OCI-LY1 (cell line): ENCODE data around the gene ZBTB5.

Source experiments
- H2AFZ ChIP-seq: fragments of 200-600 bp; sonication (generic), shearing (Covaris generic); 2 replicates; pipeline ENCODE4 v1.6.0; 2014; ENCODE audit warnings: antibody characterized with exemption, mild to moderate bottlenecking, low read length
- H3F3A ChIP-seq: fragments of 200-600 bp; sonication (generic), shearing (Covaris generic); 2 replicates; pipeline ENCODE4 v1.6.0; 2014; ENCODE audit warnings: mild to moderate bottlenecking, antibody characterized with exemption, low read length, moderate library complexity; ENCODE audit not compliant: insufficient read depth
- H3K27ac ChIP-seq: fragments of 200-600 bp; sonication (generic); 2 replicates; pipeline ENCODE4 v1.5.1; 2014; ENCODE audit warnings: low read length, mixed run types, mild to moderate bottlenecking, low read depth; ENCODE audit not compliant: poor library complexity, severe bottlenecking
- H3K27me3 ChIP-seq: fragments of 200-600 bp; sonication (generic); 2 replicates; pipeline ENCODE4 v1.6.0; 2014; ENCODE audit warnings: antibody characterized with exemption, mild to moderate bottlenecking, low read length, moderate library complexity; ENCODE audit not compliant: insufficient read depth
- H3K36me3 ChIP-seq: fragments of 200-600 bp; sonication (generic); 2 replicates; pipeline ENCODE4 v1.6.1; 2014; ENCODE audit warnings: mild to moderate bottlenecking, antibody characterized with exemption, low read length, moderate library complexity, mixed read lengths; ENCODE audit not compliant: insufficient read depth
- H3K4me1 ChIP-seq: fragments of 200-600 bp; sonication (generic); 2 replicates; pipeline ENCODE4 v1.5.1; 2014; ENCODE audit warnings: mild to moderate bottlenecking, low read length, moderate library complexity; ENCODE audit not compliant: insufficient read depth, severe bottlenecking
- H3K4me2 ChIP-seq: fragments of 200-600 bp; sonication (generic), shearing (Covaris generic); 2 replicates; pipeline ENCODE4 v1.6.1; 2014; ENCODE audit warnings: low read length
- H3K4me3 ChIP-seq: fragments of 200-600 bp; sonication (generic); 2 replicates; pipeline ENCODE4 v1.5.1; 2014; ENCODE audit warnings: low read length, low read depth, mild to moderate bottlenecking, mixed read lengths; ENCODE audit not compliant: poor library complexity, severe bottlenecking
- H3K79me2 ChIP-seq: fragments of 200-600 bp; shearing (Covaris generic); 2 replicates; pipeline ENCODE4 v1.6.1; 2016; ENCODE audit warnings: mixed run types, low read length, mixed read lengths; ENCODE audit not compliant: insufficient read depth
- H3K9ac ChIP-seq: fragments of 200-600 bp; sonication (generic), shearing (Covaris generic); 2 replicates; pipeline ENCODE4 v1.6.1; 2014; ENCODE audit warnings: mild to moderate bottlenecking, low read length, mixed read lengths
- H3K9me2 ChIP-seq: fragments of 200-600 bp; sonication (generic), shearing (Covaris generic); 2 replicates; pipeline ENCODE4 v1.6.1; 2014; ENCODE audit warnings: low read depth, mild to moderate bottlenecking, low read length, mixed read lengths
- H3K9me3 ChIP-seq: fragments of 200-600 bp; shearing (Covaris generic); 2 replicates; pipeline ENCODE4 v1.6.1; 2014; ENCODE audit warnings: low read length, mixed read lengths
- H4K20me1 ChIP-seq: fragments of 200-600 bp; sonication (generic), shearing (Covaris generic); 2 replicates; pipeline ENCODE4 v1.6.0; 2016; ENCODE audit warnings: mild to moderate bottlenecking, low read length; ENCODE audit not compliant: insufficient read depth
- CTCF ChIP-seq: fragments of 200-600 bp; sonication (generic), shearing (Covaris generic); IDR thresholded peaks from 2 replicates; pipeline ENCODE4 v1.5.1; 2017; ENCODE audit warnings: mild to moderate bottlenecking, antibody characterized with exemption, low read length, moderate library complexity, mixed read lengths
- EZH2 ChIP-seq: fragments of 200-600 bp; sonication (generic), shearing (Covaris generic); IDR thresholded peaks from 2 replicates; pipeline ENCODE4 v1.8.0; 2017; ENCODE audit warnings: borderline replicate concordance, mixed run types, mild to moderate bottlenecking, antibody characterized with exemption, low read length, moderate library complexity, mixed read lengths

ZBTB5 gene

GRCh38 chr9:37499297-37499696, 34.0 kb upstream of the ZBTB5 start:
- H3K4me3 ChIP-seq, result no peak overlapping the region
- no peaks in the 10 kb centered on the region for H3K27me3 ChIP-seq
- H3K36me3 ChIP-seq, result peaks cover 94% of the 10 kb centered on the region
- H3F3A ChIP-seq, result no peaks in the 10 kb centered on the region
- H3K9me2 ChIP-seq, result no peaks in the 10 kb centered on the region
- TF ChIP-seq CTCF (no peak), EZH2 (no peak)
- H2AFZ ChIP-seq, result no peak overlapping the region
- H3K9me3 ChIP-seq, result no peaks in the 10 kb centered on the region
- H3K27ac ChIP-seq, result no peak overlapping the region
- H4K20me1 ChIP-seq, result no peaks in the 10 kb centered on the region
- H3K79me2 ChIP-seq, result no peaks in the 10 kb centered on the region
- H3K9ac ChIP-seq, result no peak overlapping the region
- H3K4me2 ChIP-seq, result no peak overlapping the region
- H3K4me1 ChIP-seq, result no peaks in the 10 kb centered on the region

- Histone ChIP-seq H3K4me2 (no peak overlapping the region), H2AFZ (no peak overlapping the region), H3K4me1 (no peaks in the 10 kb centered on the region), H3K9me3 (no peaks in the 10 kb centered on the region), H3F3A (no peaks in the 10 kb centered on the region), H3K4me3 (no peak overlapping the region), H4K20me1 (no peaks in the 10 kb centered on the region), H3K9ac (no peak overlapping the region), H3K27ac (no peak overlapping the region), H3K36me3 (peaks cover 95% of the 10 kb centered on the region), H3K27me3 (no peaks in the 10 kb centered on the region), H3K79me2 (no peaks in the 10 kb centered on the region), H3K9me2 (no peaks in the 10 kb centered on the region)
- TF ChIP-seq CTCF (no peak), EZH2 (no peak)
Measured at GRCh38 chr9:37498457-37498856, 33.2 kb upstream of the ZBTB5 start.

GRCh38 chr9:37497320-37497719, 32.1 kb upstream of the ZBTB5 start:
- Histone ChIP-seq H3K9me3 (no peaks in the 10 kb centered on the region), H3K79me2 (no peaks in the 10 kb centered on the region), H3K9me2 (no peaks in the 10 kb centered on the region), H3K27me3 (no peaks in the 10 kb centered on the region), H3K36me3 (peaks cover 95% of the 10 kb centered on the region), H3K27ac (no peak overlapping the region), H4K20me1 (no peaks in the 10 kb centered on the region), H3K4me2 (no peak overlapping the region), H3K9ac (no peak overlapping the region), H3K4me3 (no peak overlapping the region), H3F3A (no peaks in the 10 kb centered on the region), H2AFZ (no peak overlapping the region), H3K4me1 (no peaks in the 10 kb centered on the region)
- TF ChIP-seq CTCF (no peak), EZH2 (no peak)
